Lower lobe of right lung (tissue), 2 donors: ENCODE results near the gene DOHH. TPM values are rescaled to one million over a fixed set of nuclear protein-coding genes. Genes with fewer than 3 reads are reported as not detected.

Source experiments
- ATAC-seq, 2 donors: fragments of 200-7000 bp; cut with Tn5 transposase; one replicate each; pipeline ENCODE4 v1.9.1; 2020 to 2022; ENCODE audit warnings: mild to moderate bottlenecking in 2 of 2, moderate library complexity in 2 of 2
- DNase-seq: peaks from one replicate; pipeline ENCODE4 v3.0.0-alpha.2; 2020
- H3K27ac ChIP-seq: fragments of 200-600 bp; one replicate; pipeline ENCODE4 v1.8.0; 2022
- H3K27me3 ChIP-seq: fragments of 200-600 bp; one replicate; pipeline ENCODE4 v1.8.0; 2022; ENCODE audit warnings: low read depth
- H3K36me3 ChIP-seq: fragments of 200-600 bp; one replicate; pipeline ENCODE4 v1.8.0; 2022; ENCODE audit warnings: mild to moderate bottlenecking
- H3K4me1 ChIP-seq: fragments of 200-600 bp; one replicate; pipeline ENCODE4 v1.8.0; 2022
- H3K4me3 ChIP-seq: fragments of 200-600 bp; one replicate; pipeline ENCODE4 v1.8.0; 2022; ENCODE audit warnings: mild to moderate bottlenecking
- H3K9me3 ChIP-seq: fragments of 200-600 bp; one replicate; pipeline ENCODE4 v1.8.0; 2022
- CTCF ChIP-seq: fragments of 200-600 bp; IDR thresholded peaks from one replicate; pipeline ENCODE4 v1.8.0; 2022; ENCODE audit warnings: antibody characterized with exemption, mild to moderate bottlenecking
- intact Hi-C: fragments of 100-400 bp; cut with DNase I; formaldehyde crosslinking; loops from one replicate; pipeline ENCODE4 v1.11.0; 2022
- total RNA-seq: library from RNA; stranded (reverse); fragmentation: NEBNext Ultra II Directional; extraction: Animal tissue kit (Norgen Biotek cat#: 25700); gene quantifications from one replicate; pipeline ENCODE4 v1.2.1, GENCODE V29; 2021
- donor health status: DM: no; HTN: yes; CAD: no; lungs with severe emphysema.

The DOHH gene
- total RNA-seq, 1 donor from 2014 or later, result 9.9 TPM

GRCh38 chr19:3469638-3470499 is 30.6 kb downstream of the DOHH start:
- H3K27me3 ChIP-seq, result no peaks in the 10 kb centered on the region
- peaks cover 14% of the 10 kb centered on the region for H3K4me1 ChIP-seq
- intact Hi-C loops, result loop anchor here (10.0 kb wide), 1 partner anchor 145 kb away; no protein-coding TSS in a partner anchor
- DNase-seq (no peak), ATAC-seq (no peak)
- no peak for TF ChIP-seq CTCF
- no peak overlapping the region for H3K4me3 ChIP-seq
- H3K9me3 ChIP-seq, result no peaks in the 10 kb centered on the region
- no peak overlapping the region for H3K27ac ChIP-seq
- no peaks in the 10 kb centered on the region for H3K36me3 ChIP-seq

GRCh38 chr19:3468211-3468610 is 32.3 kb downstream of the DOHH start:
- H3K4me3 ChIP-seq, result no peak overlapping the region
- H3K4me1 ChIP-seq, result peaks cover 14% of the 10 kb centered on the region
- intact Hi-C loops, result no loop called here
- H3K9me3 ChIP-seq, result no peaks in the 10 kb centered on the region
- DNase-seq, result no peak
- no peak for ATAC-seq
- no peak for TF ChIP-seq CTCF
- H3K27ac ChIP-seq, result no peak overlapping the region
- no peaks in the 10 kb centered on the region for H3K27me3 ChIP-seq
- peaks cover 11% of the 10 kb centered on the region for H3K36me3 ChIP-seq

GRCh38 chr19:3467437-3468198 is 32.9 kb downstream of the DOHH start:
- Histone ChIP-seq H3K27ac (no peak overlapping the region), H3K4me3 (no peak overlapping the region), H3K27me3 (no peaks in the 10 kb centered on the region), H3K9me3 (no peaks in the 10 kb centered on the region), H3K36me3 (peaks cover 17% of the 10 kb centered on the region), H3K4me1 (peaks cover 14% of the 10 kb centered on the region)
- DNase-seq (no peak), ATAC-seq (no peak)
- intact Hi-C loops, result no loop called here
- no peak for TF ChIP-seq CTCF

- Histone ChIP-seq H3K9me3 (no peaks in the 10 kb centered on the region), H3K27ac (no peak overlapping the region), H3K27me3 (no peaks in the 10 kb centered on the region), H3K4me1 (peaks cover 6% of the 10 kb centered on the region), H3K36me3 (peaks cover 20% of the 10 kb centered on the region), H3K4me3 (no peak overlapping the region)
- ATAC-seq (no peak), DNase-seq (no peak)
- intact Hi-C loops, result no loop called here
- TF ChIP-seq CTCF, result no peak
Observed at GRCh38 chr19:3466635-3467034, 33.8 kb downstream of the DOHH start.

GRCh38 chr19:3465552-3465951 is 34.9 kb downstream of the DOHH start:
- Histone ChIP-seq H3K4me3 (no peak overlapping the region), H3K4me1 (peaks cover 6% of the 10 kb centered on the region), H3K9me3 (no peaks in the 10 kb centered on the region), H3K36me3 (peaks cover 27% of the 10 kb centered on the region), H3K27me3 (no peaks in the 10 kb centered on the region), H3K27ac (no peak overlapping the region)
- intact Hi-C loops, result no loop called here
- DNase-seq (no peak), ATAC-seq (no peak)
- no peak for TF ChIP-seq CTCF
